AG04449 (cell line): Measurements from ENCODE around the gene MRPS14.

Experiments
- CTCF ChIA-PET: fragments of 350-600 bp; formaldehyde crosslinking; extraction: SDS; loops from one replicate; lab custom pipeline; 2021; ENCODE audit warnings: antibody characterized with exemption; lab: Yijun Ruan, JAX
- POLR2A ChIA-PET: fragments of 400-600, 350-600 bp; formaldehyde crosslinking; extraction: SDS; loops from one replicate; lab custom pipeline; 2020; ENCODE audit warnings: antibody characterized with exemption, inconsistent platforms; lab: Yijun Ruan, JAX
- DNase-seq: peaks from one replicate; pipeline ENCODE4 v3.0.0-alpha.2; 2010; ENCODE audit warnings: low read depth, low spot score
- H3K4me3 ChIP-seq: 2 replicates; pipeline ENCODE4 v1.5.1; 2011; ENCODE audit warnings: low read depth, mild to moderate bottlenecking, control low read depth, low read length
- CTCF ChIP-seq: IDR thresholded peaks from one replicate; pipeline ENCODE4 v1.5.1; 2011; ENCODE audit warnings: mild to moderate bottlenecking, moderate library complexity, low read length, control low read depth, inconsistent platforms; ENCODE audit not compliant: insufficient read depth; ENCODE audit errors: missing control alignments

The MRPS14 gene

GRCh38 chr1:174996476-174996875 is 26.7 kb downstream of the MRPS14 start:
- TF ChIP-seq CTCF: no peak
- ChIA-PET POLR2A (interaction anchor here (0.6 kb wide), 1 partner anchor 197 kb away, joined by 3 read pairs; no protein-coding TSS in a partner anchor), CTCF (interaction anchor here (1.8 to 2.7 kb wide), 3 partner anchors 13 to 226 kb away, joined by 5 to 16 read pairs (median 6); no protein-coding TSS in a partner anchor)
- no peak overlapping the region for H3K4me3 ChIP-seq
- DNase-seq: no peak

GRCh38 chr1:174995916-174996315 is 27.3 kb downstream of the MRPS14 start:
- no peak overlapping the region for H3K4me3 ChIP-seq
- TF ChIP-seq CTCF: no peak
- no peak for DNase-seq
- POLR2A ChIA-PET: interaction anchor here (0.6 kb wide), 1 partner anchor 197 kb away, joined by 3 read pairs; no protein-coding TSS in a partner anchor
- CTCF ChIA-PET: interaction anchor here (1.8 to 1.9 kb wide), 2 partner anchors 12 to 225 kb away, joined by 5 to 6 read pairs; no protein-coding TSS in a partner anchor

GRCh38 chr1:174995121-174995520 is 28.1 kb downstream of the MRPS14 start:
- TF ChIP-seq CTCF: no peak
- ChIA-PET POLR2A (no interaction called here), CTCF (interaction anchor here (1.8 to 1.9 kb wide), 2 partner anchors 12 to 225 kb away, joined by 5 to 6 read pairs; no protein-coding TSS in a partner anchor)
- no peak for DNase-seq
- H3K4me3 ChIP-seq: no peak overlapping the region

GRCh38 chr1:174991473-174991872 is 31.8 kb downstream of the MRPS14 start:
- ChIA-PET CTCF (interaction anchor here (1.0 to 2.5 kb wide), 3 partner anchors 8 to 222 kb away, joined by 3 to 12 read pairs (median 10); no protein-coding TSS in a partner anchor), POLR2A (no interaction called here)
- TF ChIP-seq CTCF: no peak
- no peak overlapping the region for H3K4me3 ChIP-seq
- no peak for DNase-seq

GRCh38 chr1:174990382-174990999 is 32.7 kb downstream of the MRPS14 start:
- no peak for DNase-seq
- no peak overlapping the region; the same call in 1 of the 2 replicates for H3K4me3 ChIP-seq
- CTCF ChIA-PET: interaction anchor here (2.4 to 2.5 kb wide), 2 partner anchors 8 to 221 kb away, joined by 10 to 22 read pairs; no protein-coding TSS in a partner anchor
- POLR2A ChIA-PET: interaction anchor here (0.5 kb wide), 1 partner anchor 8 kb away, joined by 3 read pairs; no protein-coding TSS in a partner anchor
- TF ChIP-seq CTCF: no peak
